GM18868 (cell line): ENCODE data around the gene GFPT1.

Source experiments
- ATAC-seq: cut with Tn5 transposase; IDR thresholded peaks from one replicate; pipeline ENCODE4 v1.9.1; 2021; ENCODE audit warnings: mild to moderate bottlenecking, moderate library complexity; ENCODE audit not compliant: unreplicated experiment

The GFPT1 gene

DNA sequence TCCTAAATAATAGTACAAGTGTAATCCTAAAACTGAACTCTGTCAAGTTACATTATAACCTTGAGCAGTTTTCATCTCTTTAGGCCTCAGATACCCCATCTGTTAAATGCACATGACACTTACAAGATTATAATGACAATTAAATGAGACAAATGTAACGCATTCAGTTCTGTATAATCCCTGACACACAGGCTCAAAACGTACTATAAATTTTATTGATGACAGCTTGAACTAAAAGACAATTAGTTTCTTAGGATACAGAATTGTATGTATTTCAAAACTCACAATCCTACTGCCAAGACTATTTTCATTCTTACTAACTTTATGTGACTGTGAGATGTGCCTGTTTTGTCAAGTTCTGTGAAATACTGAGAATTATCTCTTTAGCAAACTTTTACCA is 56.2 kb downstream of the GFPT1 start:
- ATAC-seq = no peak

DNA sequence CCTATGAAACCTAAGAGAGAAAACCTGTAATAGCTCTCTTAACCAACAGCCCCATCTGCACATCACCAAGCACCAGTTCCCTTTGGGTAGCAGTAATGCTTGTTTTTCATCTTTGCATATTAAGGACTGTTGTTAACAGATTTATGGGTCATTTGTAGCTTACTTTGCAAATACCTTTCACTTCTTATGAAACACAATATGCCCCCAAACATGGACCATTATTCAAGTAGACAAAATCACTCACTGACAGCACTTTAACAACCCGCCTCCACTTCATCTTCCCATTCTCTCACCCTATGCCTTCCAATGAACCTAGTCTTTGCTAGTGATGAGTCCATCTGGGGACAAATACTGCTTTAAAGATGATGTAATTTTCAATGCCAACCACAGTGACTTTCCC is 64.4 kb downstream of the GFPT1 start:
- ATAC-seq = no peak

DNA sequence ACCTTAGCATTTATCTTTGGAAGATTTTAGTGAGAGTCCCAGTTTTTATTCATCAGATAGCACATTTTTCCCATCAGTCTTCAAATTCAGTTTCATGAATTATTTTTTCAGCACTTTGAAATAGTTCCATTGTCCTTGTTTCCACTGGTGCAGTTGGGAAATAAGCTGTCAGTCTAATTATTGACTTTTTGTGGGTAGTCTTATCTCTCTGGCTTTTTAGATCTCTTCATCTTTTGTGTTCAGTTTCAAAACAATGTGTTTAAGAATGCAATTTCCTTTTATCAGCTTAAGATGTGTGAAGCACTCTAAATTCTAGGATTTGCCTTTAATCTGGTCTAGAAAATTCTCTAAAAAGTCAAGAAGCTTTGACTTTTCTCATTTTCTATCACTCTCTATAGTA is 70.5 kb downstream of the GFPT1 start:
- no peak for ATAC-seq

DNA sequence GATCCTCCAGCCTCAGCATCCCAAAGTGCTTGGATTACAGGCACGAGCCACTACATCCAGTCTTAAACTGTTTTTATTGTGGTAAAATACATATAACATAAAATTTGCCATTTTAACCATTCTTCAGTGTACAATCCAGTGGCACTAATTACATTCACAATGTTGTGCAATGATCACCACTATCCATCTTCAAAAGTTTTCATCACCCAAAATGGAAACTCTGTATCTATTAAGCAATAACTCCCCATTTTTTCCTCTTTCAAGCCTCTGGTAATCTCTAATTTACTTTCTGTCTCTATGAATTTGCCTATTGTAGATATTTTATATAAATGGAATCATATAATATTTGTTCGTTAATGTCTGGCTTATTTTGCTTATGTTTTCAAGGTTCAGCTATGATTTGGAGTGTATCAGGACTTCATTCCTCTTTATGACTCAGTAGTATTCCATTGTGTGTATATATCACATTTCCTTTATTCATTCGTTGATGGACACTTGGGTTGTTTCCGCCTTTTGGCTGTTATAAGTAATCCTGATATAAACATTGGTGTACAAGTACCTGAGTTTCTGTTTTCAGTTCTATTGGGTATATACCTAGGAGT is 71.8 kb downstream of the GFPT1 start:
- no peak for ATAC-seq

DNA sequence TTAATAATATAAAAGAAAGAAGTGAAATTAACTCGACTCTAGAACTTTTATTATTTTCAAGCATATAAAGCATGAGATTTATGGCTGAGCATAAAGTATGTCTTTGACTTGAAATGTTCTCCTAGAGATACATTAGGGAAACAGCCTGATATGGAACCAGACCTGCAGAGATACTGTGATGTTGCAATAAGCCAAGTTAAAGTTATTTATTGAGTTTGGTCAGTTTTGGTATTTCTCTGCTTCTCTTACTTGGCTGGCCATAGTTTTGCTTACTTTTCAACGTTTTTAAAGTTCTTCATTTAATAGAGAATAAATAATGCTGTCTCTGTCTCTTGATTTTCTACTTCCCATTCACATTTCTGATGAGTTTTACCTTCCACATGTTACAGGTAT is 76.0 kb downstream of the GFPT1 start:
- ATAC-seq = no peak

DNA sequence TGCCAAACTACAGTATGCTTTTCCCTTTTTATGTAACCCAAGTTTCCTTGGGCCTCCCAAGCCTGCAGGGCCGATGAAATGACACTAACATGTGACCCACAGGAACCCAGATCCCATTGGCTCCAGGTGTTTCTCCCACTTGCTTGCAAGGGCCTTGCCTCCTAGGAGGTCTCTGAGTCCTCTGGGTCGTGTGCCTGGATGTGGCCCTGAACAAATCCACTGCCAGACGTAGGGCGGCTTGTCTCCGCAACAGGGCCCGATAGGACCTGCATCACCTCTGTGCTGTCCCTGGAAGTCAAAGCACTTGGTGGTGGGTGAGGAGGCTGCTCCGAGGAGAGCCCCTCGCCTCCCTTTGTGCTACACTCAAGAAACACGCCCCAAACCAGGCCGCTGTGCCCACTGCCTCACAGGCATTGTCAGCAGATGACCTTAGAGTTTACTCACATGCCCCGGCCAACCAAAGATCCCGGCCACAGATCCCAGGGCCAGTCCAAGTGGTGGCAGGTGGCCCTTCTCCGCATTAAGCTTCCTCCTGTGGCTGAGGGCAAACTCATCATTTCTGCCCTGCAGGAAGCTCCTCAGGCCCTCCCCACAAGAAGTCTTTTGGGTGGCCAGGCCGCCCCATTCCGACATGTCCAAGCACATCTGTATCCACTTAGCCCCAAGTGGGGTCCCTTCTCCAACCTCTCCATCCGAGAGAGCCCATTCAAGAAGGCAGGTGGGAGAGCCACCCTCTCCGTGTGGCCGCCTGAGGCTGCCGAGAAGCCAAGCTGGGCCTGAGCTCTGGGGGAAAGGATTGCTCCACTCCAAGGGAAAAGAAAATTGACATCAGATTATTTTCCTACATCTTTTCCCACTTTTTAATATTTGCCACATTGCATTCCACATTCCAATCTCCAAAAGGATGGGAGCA is 76.7 kb downstream of the GFPT1 start:
- no peak for ATAC-seq

DNA sequence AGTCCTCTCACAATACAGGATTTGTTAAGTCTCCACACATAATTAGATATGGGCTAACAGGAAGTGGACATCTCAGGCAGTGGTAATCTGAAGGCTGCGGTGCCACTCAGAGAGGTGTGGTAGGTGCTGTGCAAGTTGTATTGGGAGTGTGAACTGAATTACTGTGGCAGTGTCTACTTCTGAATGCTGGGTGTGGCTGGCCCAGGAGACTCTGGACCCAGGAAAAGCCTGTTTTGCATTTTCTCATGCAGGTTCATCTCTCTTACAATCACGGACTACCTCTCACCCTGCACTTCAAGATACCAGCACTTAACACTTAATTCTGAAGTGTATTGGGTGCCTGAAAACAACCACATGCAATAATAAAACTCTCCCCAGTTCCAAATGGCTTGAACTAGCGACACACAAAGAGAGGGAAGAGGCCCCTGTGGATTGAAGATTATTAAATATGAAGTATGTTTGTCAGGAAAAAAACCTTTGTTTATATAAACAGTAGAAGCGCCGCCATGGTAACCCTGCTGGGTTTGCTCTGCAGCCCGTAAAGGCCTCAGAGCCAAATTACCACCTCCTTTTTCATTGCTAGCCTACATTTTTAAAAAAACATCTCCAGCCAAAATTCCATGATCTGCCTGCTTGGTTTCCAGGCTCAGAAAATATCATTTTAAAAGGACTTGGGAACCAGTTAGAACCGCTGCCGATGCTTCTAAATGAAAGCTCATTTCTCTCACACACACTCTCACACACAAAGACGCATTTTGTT is 77.5 kb downstream of the GFPT1 start:
- no peak for ATAC-seq

DNA sequence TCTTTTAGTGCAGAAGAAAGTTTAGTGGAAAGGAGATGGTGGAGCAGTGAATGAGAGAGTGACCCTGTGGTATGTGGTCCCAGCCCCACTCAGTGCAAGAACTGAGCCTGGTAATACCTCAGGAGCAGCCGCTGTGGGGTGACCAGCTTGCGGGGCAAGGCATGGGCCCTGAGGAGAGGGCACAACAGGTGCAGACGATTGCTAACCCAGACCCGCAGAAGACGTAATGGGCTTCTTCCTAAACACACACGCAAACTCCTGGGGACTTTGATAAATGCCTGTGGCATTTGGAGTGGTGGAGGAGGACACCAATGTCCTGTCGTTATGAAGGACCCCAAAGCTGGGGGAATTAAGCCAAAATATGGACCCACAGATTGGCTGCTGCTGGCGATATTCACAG is 78.7 kb downstream of the GFPT1 start:
- ATAC-seq = no peak

DNA sequence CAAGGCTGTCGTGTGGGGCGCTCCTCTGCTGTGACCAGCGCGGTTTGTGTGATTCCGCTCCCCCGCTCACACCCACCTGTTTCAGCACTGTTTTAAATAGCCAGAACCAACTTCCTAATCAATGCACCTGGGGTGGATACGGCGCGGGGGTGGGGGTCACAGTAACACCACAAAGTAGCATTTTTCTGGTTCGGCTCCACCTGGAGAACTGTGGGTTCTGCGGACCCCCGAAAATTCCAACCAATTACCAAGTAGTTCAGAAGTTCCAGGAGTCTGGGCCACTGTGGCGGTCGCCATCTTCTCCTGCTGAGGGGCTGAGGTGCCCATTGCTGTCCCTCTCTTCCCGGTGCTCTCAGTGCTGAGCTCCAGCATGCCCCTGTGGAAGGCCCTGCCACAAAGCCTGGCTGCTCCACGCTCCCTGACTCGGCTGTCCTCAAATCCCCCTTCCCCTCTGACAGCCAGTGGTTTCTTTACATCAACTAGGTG is 79.4 kb downstream of the GFPT1 start:
- ATAC-seq = no peak

DNA sequence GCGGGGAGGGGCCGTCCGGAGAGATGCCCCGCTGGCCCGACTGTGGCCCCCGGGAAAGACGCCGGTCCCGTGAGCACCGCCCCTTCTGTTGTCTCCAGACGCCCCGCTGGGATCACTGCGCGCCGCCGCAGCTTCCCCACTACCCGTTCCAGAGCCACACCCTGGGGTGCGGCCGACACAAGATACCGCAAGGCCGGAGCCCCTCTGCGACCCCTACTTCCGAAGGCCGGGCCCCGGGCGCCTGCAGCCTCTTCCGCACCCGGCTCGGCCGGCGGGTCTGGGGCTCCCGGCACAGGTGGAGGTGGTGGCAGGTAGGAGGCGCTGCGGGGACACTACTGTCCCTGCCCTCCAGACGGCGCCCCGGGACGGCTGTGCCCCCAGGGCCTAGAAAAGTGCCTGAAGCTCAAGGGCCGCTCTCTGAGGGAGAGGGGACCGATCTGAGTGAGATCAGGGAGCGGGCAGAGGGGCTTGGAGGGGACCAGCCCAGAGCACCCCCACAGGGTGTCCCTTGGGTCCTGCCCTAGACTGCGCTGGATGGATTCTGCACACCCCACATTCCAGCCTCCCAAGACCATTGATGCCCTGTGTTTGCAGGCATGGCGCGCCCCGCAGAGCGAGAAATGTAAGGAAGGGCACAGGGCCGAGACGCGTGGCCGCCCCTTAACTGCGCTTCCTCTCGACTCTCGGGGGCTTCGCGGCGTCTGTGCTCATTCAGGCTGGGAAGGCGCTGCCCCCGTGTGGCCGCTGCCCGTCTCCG is 80.0 kb downstream of the GFPT1 start:
- ATAC-seq = peak; percentile 90

DNA sequence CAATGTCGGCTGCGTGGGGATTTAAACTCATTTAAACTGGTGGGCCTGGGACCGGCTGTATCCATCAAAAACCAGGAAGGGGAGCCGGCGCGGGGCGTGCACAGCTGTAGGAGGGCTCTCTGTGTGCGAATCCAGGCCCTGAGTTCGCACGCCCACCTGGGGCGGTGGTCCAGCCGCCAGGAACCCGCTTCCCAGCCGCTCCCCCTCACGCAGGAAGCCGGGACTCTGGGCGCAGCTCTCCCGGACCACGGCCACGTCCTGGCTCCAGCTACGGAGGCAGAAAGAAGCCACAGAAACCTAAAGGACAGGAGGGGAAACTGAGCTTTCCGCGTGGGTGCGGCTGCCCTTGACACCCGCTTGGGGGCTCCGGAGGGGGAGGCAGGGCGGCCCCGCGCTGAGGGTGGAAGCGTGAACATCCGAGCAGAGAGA is 80.6 kb downstream of the GFPT1 start:
- ATAC-seq = no peak

DNA sequence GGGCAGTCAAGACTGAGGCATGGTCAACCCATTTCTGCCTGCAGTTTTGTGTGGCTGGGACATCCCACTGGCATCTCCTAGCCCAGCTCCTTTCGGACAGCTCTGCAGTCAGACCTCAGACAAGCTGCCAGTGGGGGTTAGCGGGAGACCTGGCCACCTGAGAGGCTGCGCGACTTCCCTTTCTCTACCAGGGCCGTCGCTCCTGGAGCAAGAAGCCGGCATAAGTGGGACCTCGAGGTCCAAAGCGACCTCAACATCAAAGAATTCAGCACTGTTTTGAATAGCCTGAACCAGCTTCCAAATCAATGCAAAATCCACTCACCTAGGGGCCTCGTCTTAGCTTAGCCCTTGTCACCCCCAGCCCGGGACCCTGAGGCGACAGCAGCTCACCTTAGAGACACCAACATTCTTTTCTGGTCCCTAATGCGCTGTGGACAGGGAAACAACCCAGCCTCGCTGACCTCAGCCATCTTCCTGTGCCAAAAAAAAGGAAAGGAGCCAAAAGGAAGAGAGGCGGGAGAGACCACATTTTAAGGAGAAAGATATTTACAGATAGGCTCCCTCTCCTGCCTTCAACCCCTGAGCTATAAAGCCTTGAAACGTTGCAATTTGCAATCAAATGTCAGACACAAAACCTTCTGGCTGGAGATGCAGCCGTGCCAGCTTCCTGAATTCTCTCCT is 81.2 kb downstream of the GFPT1 start:
- no peak for ATAC-seq

DNA sequence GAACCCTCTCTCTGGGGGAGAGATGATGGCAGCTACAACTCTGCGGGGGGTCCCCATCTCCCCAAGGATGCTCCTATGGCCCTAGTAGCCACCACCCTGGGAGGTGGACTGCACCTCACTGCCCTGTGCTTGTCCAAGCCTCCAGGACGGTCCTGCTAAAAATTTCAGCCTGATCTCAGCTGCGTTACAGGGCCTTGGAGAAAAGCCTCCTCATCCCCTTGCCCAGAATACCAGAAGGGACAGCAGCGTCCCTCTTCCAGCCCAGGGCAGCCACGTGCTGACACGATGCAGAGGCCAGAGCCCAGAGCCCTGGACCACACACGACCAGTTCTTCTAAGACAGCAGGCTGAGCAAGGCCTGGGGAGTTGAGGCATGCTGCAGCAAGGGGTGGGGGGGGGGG is 81.9 kb downstream of the GFPT1 start:
- ATAC-seq = no peak

DNA sequence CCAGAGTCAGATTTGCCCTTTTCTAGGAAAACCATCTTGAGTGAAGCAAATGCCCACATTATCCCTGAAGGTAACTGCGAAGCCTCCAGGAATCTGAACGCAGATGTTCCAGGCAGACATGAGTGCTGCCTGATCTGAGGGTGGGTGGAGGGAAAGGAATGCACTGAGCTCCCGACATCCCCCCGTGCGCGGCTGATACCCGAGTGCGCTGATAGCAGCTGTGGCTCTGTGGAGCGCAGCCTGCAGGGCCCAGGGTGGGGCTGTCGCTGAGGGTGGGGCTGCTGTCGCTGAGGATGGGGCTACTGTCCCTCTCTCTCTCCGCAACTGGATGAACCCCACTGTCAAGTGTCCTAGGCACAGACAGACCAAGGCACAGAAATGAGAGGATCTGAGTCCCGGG is 82.4 kb downstream of the GFPT1 start:
- no peak for ATAC-seq

DNA sequence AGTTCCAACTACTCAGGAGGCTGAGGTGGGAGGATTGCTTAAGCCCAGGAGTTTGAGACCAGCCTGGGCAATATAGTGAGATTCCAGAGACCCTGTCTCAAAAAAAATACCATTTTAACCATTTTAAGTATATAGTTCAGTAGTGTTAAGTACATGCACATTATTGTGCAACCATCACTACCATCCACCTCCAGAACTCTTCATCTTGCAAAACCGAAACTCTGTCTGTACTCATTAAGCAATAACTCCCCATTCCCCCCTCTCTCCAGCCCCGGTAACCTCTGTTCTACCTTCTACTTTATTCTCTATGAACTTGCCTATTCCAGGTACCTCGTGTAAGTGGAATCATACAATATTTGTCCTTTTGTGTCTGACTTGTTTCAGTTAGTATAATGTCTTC is 86.4 kb downstream of the GFPT1 start:
- ATAC-seq = no peak

DNA sequence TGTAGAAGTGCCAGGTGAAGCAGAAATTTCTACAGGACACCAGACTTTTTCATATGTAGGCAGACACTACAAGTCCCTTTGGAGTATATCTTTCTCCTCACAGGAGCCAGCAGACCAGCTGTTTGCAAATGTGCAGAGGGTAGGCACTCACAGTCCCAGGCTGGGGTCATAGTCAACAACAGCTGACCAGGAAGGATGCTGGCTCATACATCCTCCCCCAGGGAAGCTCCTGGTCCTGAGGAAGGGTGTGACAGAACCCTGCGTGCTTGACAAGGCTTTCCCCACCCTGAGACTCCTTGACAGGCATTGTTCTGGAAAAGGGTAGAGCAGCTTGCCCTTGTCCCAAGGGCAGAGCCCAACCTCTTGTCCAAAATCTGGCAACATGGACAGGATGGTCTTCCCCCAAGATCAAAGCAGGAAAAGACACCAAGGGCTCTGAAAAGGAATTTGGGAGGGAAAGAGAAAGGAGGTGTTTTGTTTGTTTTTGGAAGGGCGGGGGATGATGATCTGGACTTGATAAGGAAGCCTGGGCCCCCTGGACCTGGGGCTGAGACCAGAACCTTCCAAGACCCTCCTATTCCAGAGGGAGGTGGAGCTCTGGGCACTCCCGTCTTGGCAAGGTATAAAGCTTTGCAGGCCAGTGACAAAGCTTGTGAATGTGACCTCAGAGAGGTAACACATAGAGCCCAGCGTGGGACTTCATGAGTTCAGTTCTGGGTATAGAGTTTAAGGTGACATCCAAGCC is 87.1 kb downstream of the GFPT1 start:
- no peak for ATAC-seq

DNA sequence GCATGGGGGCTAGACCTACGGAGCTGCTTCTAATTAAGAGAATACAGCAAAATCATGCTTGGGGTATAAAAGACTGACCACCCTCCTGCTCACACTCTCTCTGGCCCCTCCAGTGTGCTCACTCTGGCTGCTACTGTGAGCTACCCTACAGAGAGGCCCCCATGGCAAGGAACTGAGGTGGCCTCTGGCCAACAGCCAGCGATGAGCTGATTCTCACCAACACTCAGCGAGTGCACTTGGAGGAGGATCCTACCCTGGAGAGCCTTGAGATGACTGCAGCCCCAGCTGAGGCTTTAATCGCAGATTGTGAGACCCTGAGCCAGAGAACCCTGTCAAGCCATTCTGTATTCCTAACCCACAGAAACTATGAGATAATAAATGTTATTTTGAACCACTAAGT is 88.2 kb downstream of the GFPT1 start:
- no peak for ATAC-seq

DNA sequence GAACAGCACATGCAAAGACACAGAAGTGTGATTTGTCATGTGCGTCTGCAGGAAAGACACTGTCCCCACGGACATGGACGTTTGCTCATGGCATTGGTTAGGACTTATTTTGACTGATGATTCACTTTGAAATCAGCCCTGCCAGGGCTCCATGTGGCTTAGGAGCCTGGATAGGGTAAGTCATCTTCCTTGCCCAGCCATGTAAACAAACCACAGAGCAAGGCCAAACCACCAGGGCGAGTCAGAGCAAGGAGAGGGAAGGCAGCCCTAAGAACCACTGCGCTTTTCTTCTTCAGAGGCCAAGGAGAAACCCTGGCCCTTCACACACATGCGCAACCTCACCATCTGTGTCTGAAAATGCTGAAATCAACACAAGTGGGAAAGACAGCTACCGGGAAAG is 88.8 kb downstream of the GFPT1 start:
- no peak for ATAC-seq

DNA sequence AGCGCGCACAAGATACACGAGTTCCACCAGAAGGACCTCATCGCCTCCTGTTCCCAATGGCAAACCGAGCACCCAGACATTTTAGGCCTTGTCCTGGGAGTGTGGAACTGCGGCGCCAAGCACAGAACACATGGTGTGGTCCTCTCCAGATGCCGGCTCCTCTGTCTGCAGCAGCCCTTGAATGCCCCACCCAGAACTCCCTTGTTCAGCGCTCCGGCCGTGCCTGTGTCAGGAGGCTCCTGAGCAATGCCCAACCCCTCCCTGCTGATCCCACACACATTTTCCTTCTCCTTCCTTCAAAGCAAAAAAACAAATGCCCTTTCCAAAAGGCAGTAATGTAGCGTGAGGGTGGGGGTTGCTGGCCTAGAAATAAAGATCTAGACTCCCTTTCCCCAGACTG is 89.8 kb downstream of the GFPT1 start:
- no peak for ATAC-seq

DNA sequence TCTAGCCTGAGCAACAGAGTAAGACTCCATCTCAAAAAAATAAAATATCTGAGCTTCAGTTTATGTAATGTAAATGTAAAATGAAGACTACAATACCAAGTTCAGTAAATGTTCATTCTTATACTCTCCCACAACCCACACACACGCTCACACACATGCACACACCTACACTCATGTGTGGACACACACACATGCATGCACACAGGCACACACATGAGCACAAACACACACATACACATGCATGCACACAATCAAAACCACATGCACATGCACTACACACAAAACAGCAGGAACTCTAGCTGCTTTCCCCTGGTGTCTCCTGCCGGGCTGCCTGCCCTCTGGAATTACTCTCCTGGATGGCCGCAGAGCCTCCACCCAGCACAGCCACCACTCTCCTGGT is 90.6 kb downstream of the GFPT1 start:
- no peak for ATAC-seq
